Heart left ventricle (tissue), 16 donors: ENCODE data around the gene CNTNAP4. TPM values are rescaled to one million over a fixed set of nuclear protein-coding genes. Genes with fewer than 3 reads are reported as not detected.

Source experiments
- ATAC-seq, 4 donors: fragments of 200-7000 bp; cut with Tn5 transposase; one replicate each; pipeline ENCODE4 v1.9.1; 2020 to 2022; ENCODE audit warnings: moderate library complexity in 4 of 4, mild to moderate bottlenecking in 3 of 4, moderate number of reproducible peaks in 1 of 4
- DNase-seq, 5 donors: peaks; one replicate each; pipeline ENCODE4 v3.0.0-alpha.2; 2020
- H3K27ac ChIP-seq, 12 donors: fragments of 200-600 bp; sonication (generic) in 4 of 12; one replicate each; pipeline versions ENCODE4 v1.5.0 to v1.8.0; 2016 to 2022; ENCODE audit warnings: mild to moderate bottlenecking in 2 of 12
- H3K27me3 ChIP-seq, 9 donors: fragments of 200-600 bp; sonication (generic) in 2 of 9; one replicate each; pipeline versions ENCODE4 v1.5.1 to v1.8.0; 2016 to 2022; ENCODE audit warnings: mild to moderate bottlenecking in 3 of 9
- H3K36me3 ChIP-seq, 9 donors: fragments of 200-600 bp; sonication (generic) in 2 of 9; one replicate each; pipeline versions ENCODE4 v1.5.0 to v1.8.0; 2018 to 2022; ENCODE audit warnings: mild to moderate bottlenecking in 2 of 9
- H3K4me1 ChIP-seq, 12 donors: fragments of 200-600 bp; sonication (generic) in 4 of 12; one replicate each; pipeline versions ENCODE4 v1.5.0 to v1.8.0; 2016 to 2022; ENCODE audit warnings: mild to moderate bottlenecking in 3 of 12
- H3K4me3 ChIP-seq, 12 donors: fragments of 200-600 bp; sonication (generic) in 4 of 12; one replicate each; pipeline versions ENCODE4 v1.5.0 to v1.8.0; 2017 to 2022; ENCODE audit warnings: mild to moderate bottlenecking in 9 of 12, moderate library complexity in 4 of 12
- H3K9me3 ChIP-seq, 12 donors: fragments of 200-600 bp; sonication (generic) in 4 of 12; one replicate each; pipeline versions ENCODE4 v1.5.0 to v1.8.0; 2016 to 2022; ENCODE audit warnings: mild to moderate bottlenecking in 1 of 12
- POLR2A ChIP-seq, 2 donors: fragments of 450-650 bp; IDR thresholded peaks; one replicate each; pipeline ENCODE4 v1.6.1; 2017; ENCODE audit warnings: antibody characterized with exemption in 2 of 2, mild to moderate bottlenecking in 2 of 2, moderate library complexity in 2 of 2
- WGBS, 4 donors: extraction: QIAGEN DNeasy Blood & Tissue Kit in 2 of 4; methylation state at CpG; one replicate each; pipeline versions ENCODE4 v1.1.5 to v1.1.7; 2013 to 2018; 5-methylcytosine and 5-hydroxymethylcytosine counted together
- intact Hi-C, 10 donors: fragments of 100-400 bp; cut with DNase I; formaldehyde crosslinking; loops; one replicate each; pipeline versions ENCODE4 v1.11.1 to v1.14.2; 2022
- polyA plus RNA-seq, 2 donors: library from polyadenylated mRNA; stranded (reverse); fragments of 200-250 nt; gene quantifications; one replicate each; pipeline ENCODE4 v1.2.3, GENCODE V29; 2013
- total RNA-seq, 9 donors: library from RNA; depleted of rRNA in 2 of 9; stranded (reverse); fragments of >200 nt in 2 of 9; fragmentation: NEBNext Ultra II Directional in 3 of 9; extraction: Animal tissue kit (Norgen Biotek cat#: 25700) in 3 of 9; gene quantifications; one replicate each; pipeline versions ENCODE4 v1.1.0 to v1.2.4, GENCODE V29; 2016 to 2023
- TF ChIP-seq, protein P1 (sequence below), 12 donors: fragments of 200-600 bp; sonication (generic) in 4 of 12; IDR thresholded peaks; one replicate each; pipeline versions ENCODE4 v1.5.0 to v1.8.0; 2018 to 2022; ENCODE audit warnings: antibody characterized with exemption in 12 of 12, mild to moderate bottlenecking in 5 of 12
- donor health status: ischemic (EF 13 %, LVEDD 7.1; RV severe dilation, severe dysfunction).
- donor health status: healthy with polysubstance abuse.
- donor health status: DM: no; HTN: yes; CAD: no.
- donor health status: DM: no; HTN: no; CAD: no.
- donor health status: ischemic (EF 25% LVEDD 6.9; RV normal size, moderate dysfunction).
- donor health status: ischemic (EF 25% LVEDD 5.7; RV mildly dilated, moderate dysfunction).
- donor health status: healthy.
- donor health status: DM: yes; HTN: yes; CAD: no.
- donor health status: ischemic (EF 35%, LVEDD 5.7; RV mildly dilated, moderate dysfunction).
- donor health status: nonischemic (EF 11% LVEDD 7.7; RV severe dilation, severe dysfunction).
- donor health status: DM: yes; HTN: yes; CAD: no.
- donor health status: PGD.
- donor health status: ischemic (EF 29% LVEDD 5.4; RV normal size, mild dysfunction).
- donor health status: nonischemic (EF 23%, LVEDD 6.1; RV moderate dilation, normal function).

CNTNAP4 gene
- total and polyA plus RNA-seq, 11 donors, result not detected

DNA sequence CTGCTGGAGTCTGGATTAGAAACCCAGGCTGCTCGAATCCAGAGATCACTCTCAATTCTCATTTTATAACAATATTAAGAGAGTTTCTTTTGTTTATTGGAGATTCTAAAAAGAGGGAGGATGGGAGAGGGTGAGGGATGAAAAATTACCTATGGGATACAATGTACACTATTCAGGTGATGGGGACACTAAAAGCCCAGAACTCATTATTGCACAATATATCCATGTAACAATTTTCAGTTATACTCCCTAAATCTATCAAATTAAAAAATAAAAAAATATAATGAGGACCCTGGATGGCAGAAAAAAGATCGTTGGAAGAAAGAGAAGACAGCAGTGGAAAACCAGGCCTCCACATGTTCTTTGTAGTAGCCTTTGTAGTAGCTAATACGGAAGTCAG is 100.8 kb downstream of the CNTNAP4 start:
- ATAC-seq (no peak), DNase-seq (no peak)
- intact Hi-C loops, result no loop called here
- H3K4me1 ChIP-seq, result no peaks in the 10 kb centered on the region
- H3K4me3 ChIP-seq, result no peak overlapping the region
- H3K27ac ChIP-seq, result no peak overlapping the region
- 80 to 84% (median 82%) methylated on average over 3 of the region's 3 CpGs for WGBS, 4 donors
- no peaks in the 10 kb centered on the region for H3K36me3 ChIP-seq
- no peak for TF ChIP-seq POLR2A (IDR thresholded peaks at IDR 0.05)
- TF ChIP-seq, protein P1, sequence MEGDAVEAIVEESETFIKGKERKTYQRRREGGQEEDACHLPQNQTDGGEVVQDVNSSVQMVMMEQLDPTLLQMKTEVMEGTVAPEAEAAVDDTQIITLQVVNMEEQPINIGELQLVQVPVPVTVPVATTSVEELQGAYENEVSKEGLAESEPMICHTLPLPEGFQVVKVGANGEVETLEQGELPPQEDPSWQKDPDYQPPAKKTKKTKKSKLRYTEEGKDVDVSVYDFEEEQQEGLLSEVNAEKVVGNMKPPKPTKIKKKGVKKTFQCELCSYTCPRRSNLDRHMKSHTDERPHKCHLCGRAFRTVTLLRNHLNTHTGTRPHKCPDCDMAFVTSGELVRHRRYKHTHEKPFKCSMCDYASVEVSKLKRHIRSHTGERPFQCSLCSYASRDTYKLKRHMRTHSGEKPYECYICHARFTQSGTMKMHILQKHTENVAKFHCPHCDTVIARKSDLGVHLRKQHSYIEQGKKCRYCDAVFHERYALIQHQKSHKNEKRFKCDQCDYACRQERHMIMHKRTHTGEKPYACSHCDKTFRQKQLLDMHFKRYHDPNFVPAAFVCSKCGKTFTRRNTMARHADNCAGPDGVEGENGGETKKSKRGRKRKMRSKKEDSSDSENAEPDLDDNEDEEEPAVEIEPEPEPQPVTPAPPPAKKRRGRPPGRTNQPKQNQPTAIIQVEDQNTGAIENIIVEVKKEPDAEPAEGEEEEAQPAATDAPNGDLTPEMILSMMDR (IDR thresholded peaks at IDR 0.05), result no peak
- no peaks in the 10 kb centered on the region for H3K27me3 ChIP-seq
- no peaks in the 10 kb centered on the region for H3K9me3 ChIP-seq

DNA sequence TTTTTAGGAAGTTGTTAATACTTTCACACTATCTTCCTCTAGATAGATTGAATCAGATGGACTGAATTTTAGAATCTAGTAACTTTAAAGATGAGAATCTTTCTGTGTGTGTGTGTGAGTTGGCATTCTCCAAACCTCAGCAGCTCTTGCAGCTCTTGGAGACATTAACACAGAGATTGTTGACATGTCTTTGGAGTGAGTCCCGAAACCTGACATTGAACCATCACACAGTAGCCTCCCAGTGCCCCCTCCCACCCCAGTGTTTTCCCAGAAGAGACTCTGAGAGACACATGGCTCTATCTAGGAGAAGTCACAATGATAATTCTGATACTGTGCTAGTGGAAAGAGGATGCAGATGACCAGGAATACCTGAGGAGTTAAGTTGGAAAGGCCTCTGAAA is 103.9 kb downstream of the CNTNAP4 start:
- Histone ChIP-seq H3K9me3 (no peaks in the 10 kb centered on the region), H3K4me1 (no peaks in the 10 kb centered on the region), H3K4me3 (no peak overlapping the region), H3K27me3 (no peaks in the 10 kb centered on the region), H3K36me3 (no peaks in the 10 kb centered on the region), H3K27ac (no peak overlapping the region)
- ATAC-seq, result no peak
- TF ChIP-seq, protein P1 (IDR thresholded peaks at IDR 0.05), result no peak
- no peak for TF ChIP-seq POLR2A (IDR thresholded peaks at IDR 0.05)
- intact Hi-C loops, result no loop called here
- 28 to 32% (median 30%) methylated on average over 1 of the region's 1 CpG for WGBS, 4 donors
- no peak for DNase-seq

DNA sequence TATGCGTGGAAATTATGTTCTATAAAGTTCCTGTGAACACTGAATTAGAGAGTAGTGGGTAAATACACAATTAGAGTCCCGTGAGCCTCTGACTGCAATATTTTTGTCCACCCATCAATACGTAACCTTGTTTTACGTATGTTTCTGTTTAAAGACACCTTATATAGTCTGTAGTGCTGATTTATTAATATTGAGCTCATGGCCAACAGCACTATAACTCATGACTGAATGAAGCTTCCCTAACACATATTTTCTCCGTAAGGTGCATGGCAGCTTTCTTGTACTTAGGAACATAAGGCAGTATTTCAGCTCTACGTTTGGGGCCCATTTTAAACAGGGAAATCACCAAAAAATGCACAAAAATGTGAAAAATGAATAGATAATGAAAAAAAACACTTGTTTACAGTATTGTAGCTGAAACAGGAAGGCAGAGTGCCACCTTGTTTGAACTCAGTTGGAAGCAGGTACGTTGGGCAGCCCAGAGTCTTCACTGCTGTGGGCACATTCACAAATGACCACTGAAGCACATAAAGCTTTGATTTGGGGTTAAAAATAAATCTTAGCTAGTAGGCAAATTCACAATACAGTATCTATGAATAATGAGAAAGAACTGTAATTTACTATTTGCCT is 108.5 kb downstream of the CNTNAP4 start:
- ATAC-seq, result no peak
- TF ChIP-seq, protein P1 (IDR thresholded peaks at IDR 0.05), result no peak
- TF ChIP-seq POLR2A (IDR thresholded peaks at IDR 0.05), result no peak
- no peak for DNase-seq
- H3K9me3 ChIP-seq, result no peaks in the 10 kb centered on the region
- H3K4me1 ChIP-seq, result no peaks in the 10 kb centered on the region
- H3K4me3 ChIP-seq, result no peak overlapping the region
- H3K36me3 ChIP-seq, result no peaks in the 10 kb centered on the region
- no peaks in the 10 kb centered on the region for H3K27me3 ChIP-seq
- 83 to 88% (median 85%) methylated on average over 7 of the region's 7 CpGs for WGBS, 4 donors
- intact Hi-C loops, result no loop called here
- H3K27ac ChIP-seq, result no peak overlapping the region

DNA sequence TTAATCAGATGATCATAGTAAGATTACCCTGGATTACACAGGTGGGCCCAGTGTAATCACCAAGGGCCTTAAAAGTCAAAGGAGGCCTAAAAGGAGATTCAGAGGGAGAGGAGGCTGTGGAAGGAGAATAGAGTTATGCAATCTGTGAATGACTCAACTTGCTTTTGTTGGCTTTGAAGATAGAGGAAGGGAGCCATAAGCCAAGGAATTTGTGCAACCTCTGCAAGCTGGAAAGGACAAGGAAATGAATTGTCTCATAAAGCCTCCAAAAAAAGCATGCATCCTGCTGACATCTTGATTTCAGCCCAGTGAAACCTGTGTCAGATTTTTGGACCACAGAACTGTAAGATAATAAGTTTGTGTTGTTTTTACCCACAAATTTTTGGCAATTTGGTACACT is 109.6 kb downstream of the CNTNAP4 start:
- H3K4me3 ChIP-seq, result no peak overlapping the region

More for the DNA sequence above, 109.6 kb downstream of the CNTNAP4 start:
- H3K27ac ChIP-seq, result no peak overlapping the region
- intact Hi-C loops, result no loop called here
- TF ChIP-seq, protein P1 (IDR thresholded peaks at IDR 0.05), result no peak
- no peak for TF ChIP-seq POLR2A (IDR thresholded peaks at IDR 0.05)
- ATAC-seq (peak in 3 of 4 donors; percentile 42 to 86 (median 66)), DNase-seq (no peak)
- H3K36me3 ChIP-seq, result no peaks in the 10 kb centered on the region
- H3K27me3 ChIP-seq, result no peaks in the 10 kb centered on the region
- no peaks in the 10 kb centered on the region for H3K9me3 ChIP-seq
- no peaks in the 10 kb centered on the region for H3K4me1 ChIP-seq
